GM21515 (cell line): ENCODE measurements around the gene PCIF1.
"Not testable (repeated sequence)": the region's sequence is repeated elsewhere in the genome, so short reads cannot be mapped to it uniquely, and the experiment has no call there.

Source experiments
- ATAC-seq: cut with Tn5 transposase; IDR thresholded peaks from one replicate; pipeline ENCODE4 v1.9.1; 2021; ENCODE audit not compliant: unreplicated experiment

The PCIF1 gene

GRCh38 chr20:45988830-45989229, 54.3 kb downstream of the PCIF1 start:
- ATAC-seq = not testable (repeated sequence)

DNA sequence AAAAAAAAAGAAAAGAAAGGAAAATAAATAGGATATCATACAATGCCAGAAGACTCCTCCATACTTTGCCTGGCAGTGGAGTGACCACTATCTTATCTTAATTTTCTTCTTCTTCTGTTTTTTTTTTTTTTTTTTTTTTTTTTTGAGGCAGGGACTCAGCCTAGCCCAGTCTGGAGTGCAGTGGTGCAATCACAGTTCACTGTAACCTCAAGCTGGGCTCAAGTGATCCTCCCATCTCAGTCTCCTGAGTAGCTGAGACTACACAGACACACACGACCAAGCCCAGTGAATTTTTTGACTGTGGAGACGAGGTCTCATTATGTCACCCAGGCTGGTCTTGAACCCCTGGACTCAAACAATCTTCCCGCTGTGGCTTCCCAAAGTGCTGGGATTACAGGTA, 57.1 kb downstream of the PCIF1 start:
- no peak for ATAC-seq

DNA sequence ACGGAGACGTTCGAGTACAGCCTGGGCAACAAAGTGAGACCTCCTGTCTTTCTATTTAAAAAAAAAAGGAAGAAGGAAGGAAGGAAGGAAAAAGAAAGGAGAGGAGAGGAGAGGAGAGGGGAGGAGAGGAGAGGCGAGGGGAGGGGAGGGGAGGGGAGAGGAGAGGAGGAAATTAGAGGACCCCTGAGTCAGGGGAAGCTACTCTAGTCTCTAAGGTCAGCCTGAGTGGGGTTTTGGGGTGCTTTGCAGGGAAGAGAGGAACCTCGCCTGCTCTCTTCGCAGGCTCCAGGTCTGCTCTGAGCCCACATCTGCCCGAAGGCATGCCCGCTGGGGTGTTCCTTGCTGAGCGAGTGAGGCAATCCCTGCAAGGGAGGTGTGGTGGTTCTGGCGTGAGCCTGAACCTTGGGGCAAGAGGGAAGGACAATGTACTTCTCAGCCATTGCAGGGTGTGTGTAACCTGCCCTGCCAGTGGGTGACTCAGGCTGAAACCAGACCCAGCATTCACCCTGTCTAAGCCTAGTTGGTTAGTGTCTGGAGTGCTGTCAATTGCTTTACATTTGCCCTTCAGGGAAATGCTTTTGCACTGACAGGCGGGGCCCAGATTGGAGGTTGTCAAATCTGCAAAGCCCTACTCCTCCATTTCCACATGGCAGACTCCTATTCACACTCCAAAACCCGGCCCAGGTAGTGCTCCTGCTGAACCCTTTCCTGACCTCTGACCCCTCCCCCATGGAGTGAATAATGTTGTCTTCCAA, 58.9 kb downstream of the PCIF1 start:
- ATAC-seq = no peak

DNA sequence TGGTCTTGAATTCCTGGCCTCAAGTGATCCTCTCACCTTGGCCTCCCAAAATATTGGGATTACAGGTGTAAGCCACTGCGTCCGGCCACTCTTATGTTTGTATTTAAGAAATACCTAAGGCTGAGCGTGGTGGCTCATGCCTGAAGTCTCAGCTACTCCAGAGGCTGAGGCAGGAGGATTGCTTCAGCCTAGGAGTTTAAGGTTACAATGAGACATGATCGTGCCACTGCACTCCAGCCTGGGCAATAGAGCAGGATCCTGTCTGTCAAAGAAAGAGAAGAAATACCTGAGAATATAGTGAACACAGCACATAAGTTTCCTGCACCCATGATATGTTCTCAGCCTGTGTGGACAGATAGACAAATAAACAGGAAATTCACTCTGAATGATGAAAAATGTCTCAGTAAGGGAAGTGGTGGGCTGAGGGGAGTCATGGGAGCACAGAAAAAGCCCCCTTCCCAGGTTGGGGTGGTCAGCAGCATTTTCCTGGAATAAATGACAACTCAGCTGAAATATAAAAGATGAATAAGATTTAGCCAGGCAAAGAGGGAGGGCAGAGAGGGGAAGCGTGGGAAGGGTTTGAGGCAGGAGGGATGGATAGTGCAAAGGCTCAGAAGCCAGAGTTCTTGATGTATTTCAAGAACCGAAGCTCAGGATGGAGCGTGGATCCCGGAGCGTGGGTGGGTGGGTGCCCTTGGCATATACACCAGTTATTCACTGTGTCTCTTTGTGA, 60.4 kb downstream of the PCIF1 start:
- ATAC-seq = no peak

DNA sequence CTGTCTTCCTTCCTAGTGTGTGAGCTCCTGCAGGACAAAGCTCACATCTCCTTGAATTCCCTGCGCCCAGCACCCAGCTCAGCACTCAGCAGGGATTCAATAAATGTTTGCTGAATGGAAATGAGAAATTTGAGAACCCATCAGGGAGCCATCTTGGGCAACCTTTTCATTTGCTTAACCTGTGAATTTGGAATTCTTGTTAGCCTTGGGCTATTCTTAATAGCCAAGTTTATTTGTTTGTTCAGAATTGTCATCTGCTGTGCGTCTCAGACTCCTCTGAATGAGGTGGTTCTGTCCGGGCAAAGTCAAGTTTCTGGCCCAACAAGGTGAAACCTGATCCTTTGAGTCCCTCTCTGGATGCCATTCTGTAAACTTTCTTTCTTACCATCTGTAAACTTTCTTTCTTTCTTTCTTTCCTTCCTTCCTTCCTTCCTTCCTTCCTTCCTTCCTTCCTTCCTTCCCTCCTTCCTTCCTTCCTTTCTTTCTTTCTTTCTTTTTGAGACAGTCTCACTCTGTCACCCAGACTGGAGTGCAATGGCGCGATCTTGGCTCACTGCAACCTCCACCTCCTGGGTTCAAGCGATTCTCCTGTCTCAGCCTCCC, 61.1 kb downstream of the PCIF1 start:
- not testable (repeated sequence) for ATAC-seq

DNA sequence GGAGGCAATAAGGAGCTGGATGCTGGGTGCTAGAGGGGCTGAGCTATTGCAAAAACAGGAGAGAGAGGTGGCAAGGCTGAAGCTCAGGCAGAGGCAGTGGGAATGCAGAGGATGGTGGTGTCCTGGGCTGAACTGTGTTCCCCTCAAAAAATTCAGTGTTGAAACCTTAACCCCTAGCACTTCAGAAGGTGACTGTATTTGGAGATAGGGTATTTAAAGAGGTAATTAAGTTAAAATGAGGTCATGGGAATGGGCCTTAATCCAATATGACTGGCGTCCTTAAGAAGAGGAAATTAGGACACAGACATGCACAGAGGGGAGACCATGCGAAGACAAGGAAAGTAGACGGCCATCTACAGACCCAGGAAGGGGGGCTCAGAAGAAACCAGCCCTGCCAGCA, 62.7 kb downstream of the PCIF1 start:
- no peak for ATAC-seq
